HEK293 (cell line): ENCODE measurements around the gene PHF21A.

Experiments used
- CTCF ChIA-PET: fragments of 350-600 bp; formaldehyde crosslinking; extraction: SDS; loops from one replicate; lab custom pipeline; 2021; ENCODE audit warnings: antibody characterized with exemption; lab: Yijun Ruan, JAX
- POLR2A ChIA-PET: fragments of 300-600 bp; formaldehyde crosslinking; extraction: SDS; loops from one replicate; lab custom pipeline; 2020; ENCODE audit warnings: antibody characterized with exemption, inconsistent platforms; lab: Yijun Ruan, JAX
- H3K27ac ChIP-seq: fragments of 200-500 bp; sonication (Bioruptor generic); 2 replicates; pipeline ENCODE4 v1.5.1; 2014; ENCODE audit warnings: low read depth, low read length, control low read depth, inconsistent platforms; ENCODE audit errors: extremely low read depth
- H3K36me3 ChIP-seq, 2 experiments: fragments of 200-500 bp in 1 of 2; sonication (Bioruptor generic) in 1 of 2; 1 replicate in 1 of 2; 2 replicates in 1 of 2; pipeline ENCODE4 v1.5.1; 2014 to 2017; ENCODE audit warnings: inconsistent platforms in 2 of 2, low read length in 2 of 2; ENCODE audit not compliant: control insufficient read depth in 2 of 2, insufficient read depth in 1 of 2
- H3K4me1 ChIP-seq: fragments of 200-500 bp; sonication (Bioruptor generic); 2 replicates; pipeline ENCODE4 v1.5.1; 2014; ENCODE audit warnings: mild to moderate bottlenecking, low read length, inconsistent platforms; ENCODE audit not compliant: control insufficient read depth, insufficient read depth
- H3K4me3 ChIP-seq: 2 replicates; pipeline ENCODE4 v1.5.1; 2011; ENCODE audit warnings: low read depth, mild to moderate bottlenecking, control low read depth, low read length, moderate library complexity
- H3K9me3 ChIP-seq: fragments of 200-500 bp; sonication (Bioruptor generic); 2 replicates; pipeline ENCODE4 v1.5.1; 2014; ENCODE audit warnings: low read depth, low read length, inconsistent platforms; ENCODE audit not compliant: control insufficient read depth, insufficient read depth
- BCL6B ChIP-seq: fragments of 450-650 bp; formaldehyde crosslinking; IDR thresholded peaks from 2 replicates; pipeline ENCODE4 v1.5.1; 2017; ENCODE audit warnings: missing biosample characterization, missing genetic modification characterization
- HIC1 ChIP-seq: fragments of 450-650 bp; formaldehyde crosslinking; IDR thresholded peaks from 2 replicates; pipeline ENCODE4 v1.5.1; 2016; ENCODE audit warnings: missing biosample characterization, missing genetic modification characterization
- KLF7 ChIP-seq: fragments of 450-650 bp; formaldehyde crosslinking; IDR thresholded peaks from 2 replicates; pipeline ENCODE4 v1.5.1; 2016; ENCODE audit warnings: missing biosample characterization, missing genetic modification characterization, borderline replicate concordance
- MEIS1 ChIP-seq: sonication (generic); formaldehyde crosslinking; IDR thresholded peaks from 2 replicates; pipeline ENCODE4 v1.8.1; 2022; ENCODE audit warnings: missing genetic modification reagents, mild to moderate bottlenecking, borderline replicate concordance
- OSR2 ChIP-seq: fragments of 450-650 bp; formaldehyde crosslinking; IDR thresholded peaks from 2 replicates; pipeline ENCODE4 v1.5.1; 2016; ENCODE audit warnings: missing biosample characterization, missing genetic modification characterization
- ZBTB20 ChIP-seq: fragments of 450-650 bp; formaldehyde crosslinking; IDR thresholded peaks from 2 replicates; pipeline ENCODE4 v1.5.1; 2016; ENCODE audit warnings: missing biosample characterization, missing genetic modification characterization
- ZNF10 ChIP-seq: fragments of 450-650 bp; formaldehyde crosslinking; IDR thresholded peaks from 2 replicates; pipeline ENCODE4 v1.5.1; 2017; ENCODE audit warnings: missing biosample characterization, missing genetic modification characterization
- ZNF155 ChIP-seq: fragments of 450-650 bp; formaldehyde crosslinking; IDR thresholded peaks from 2 replicates; pipeline ENCODE4 v1.5.1; 2016; ENCODE audit warnings: missing biosample characterization, missing genetic modification characterization
- ZNF16 ChIP-seq: fragments of 450-650 bp; formaldehyde crosslinking; IDR thresholded peaks from 2 replicates; pipeline ENCODE4 v1.5.1; 2016; ENCODE audit warnings: low read depth, missing biosample characterization, missing genetic modification characterization
- ZNF175 ChIP-seq: fragments of 450-650 bp; formaldehyde crosslinking; IDR thresholded peaks from 2 replicates; pipeline ENCODE4 v1.5.1; 2016; ENCODE audit warnings: missing biosample characterization, missing genetic modification characterization
- ZNF449 ChIP-seq: fragments of 450-650 bp; formaldehyde crosslinking; IDR thresholded peaks from 2 replicates; pipeline ENCODE4 v1.5.1; 2017; ENCODE audit warnings: missing biosample characterization, mild to moderate bottlenecking, missing genetic modification characterization, moderate library complexity
- ZNF580 ChIP-seq: fragments of 450-650 bp; formaldehyde crosslinking; IDR thresholded peaks from 2 replicates; pipeline ENCODE4 v1.5.1; 2016; ENCODE audit warnings: missing biosample characterization, missing genetic modification characterization
- ZNF600 ChIP-seq: fragments of 450-650 bp; formaldehyde crosslinking; IDR thresholded peaks from 2 replicates; pipeline ENCODE4 v1.5.1; 2016; ENCODE audit warnings: missing biosample characterization, missing genetic modification characterization
- ZNF626 ChIP-seq: fragments of 450-650 bp; sonication (Bioruptor Pico); formaldehyde crosslinking; IDR thresholded peaks from 2 replicates; pipeline ENCODE4 v1.5.1; 2018; ENCODE audit warnings: missing biosample characterization, missing genetic modification characterization, inconsistent platforms
- ZNF776 ChIP-seq: fragments of 450-650 bp; formaldehyde crosslinking; IDR thresholded peaks from 2 replicates; pipeline ENCODE4 v1.5.0; 2017; ENCODE audit warnings: missing biosample characterization, missing genetic modification characterization, borderline replicate concordance
- ZSCAN18 ChIP-seq: fragments of 450-650 bp; formaldehyde crosslinking; IDR thresholded peaks from 2 replicates; pipeline ENCODE4 v1.5.1; 2016; ENCODE audit warnings: missing biosample characterization, missing genetic modification characterization

The PHF21A gene

GRCh38 chr11:45915446-45915845, 205.8 kb downstream of the PHF21A start (continued):
- TF ChIP-seq KLF7 (tag by site-specific recombination) = no peak
- TF ChIP-seq ZNF16 (tag by site-specific recombination) = no peak
- TF ChIP-seq MEIS1 (CRISPR knock-in tag) = no peak

- no peak for TF ChIP-seq ZNF175
- no peak for TF ChIP-seq ZNF776 (tag by site-specific recombination)
- no peak for TF ChIP-seq ZNF449 (tag by site-specific recombination)
- no peak for TF ChIP-seq KLF7 (tag by site-specific recombination)
- no peak for TF ChIP-seq HIC1 (tag by site-specific recombination)
- TF ChIP-seq OSR2 (tag by site-specific recombination) = no peak
- POLR2A ChIA-PET = interaction anchor here (1.6 kb wide), 1 partner anchor 11 kb away, joined by 6 read pairs; no protein-coding TSS in a partner anchor
These were observed 207.2 kb downstream of the PHF21A start for GRCh38 chr11:45913942-45914635.

GRCh38 chr11:45913514-45913913, 207.7 kb downstream of the PHF21A start:
- Histone ChIP-seq H3K4me1 (no peaks in the 10 kb centered on the region; the same call in 1 of the 2 replicates), H3K4me3 (no peak overlapping the region), H3K36me3 (peaks cover 0 to 62% of the 10 kb centered on the region in 2 experiments; a peak in 2 of 3 replicates), H3K27ac (no peak overlapping the region), H3K9me3 (no peaks in the 10 kb centered on the region)
- no peak for TF ChIP-seq ZBTB20 (tag by site-specific recombination)
- no peak for TF ChIP-seq ZNF155 (tag by site-specific recombination)
- TF ChIP-seq ZNF600 = no peak
- POLR2A ChIA-PET = interaction anchor here (1.6 kb wide), 1 partner anchor 12 kb away, joined by 6 read pairs; no protein-coding TSS in a partner anchor
- CTCF ChIA-PET = interaction anchor here (0.8 to 1.3 kb wide), 2 partner anchors 40 to 93 kb away, joined by 3 to 5 read pairs; no protein-coding TSS in a partner anchor

More at GRCh38 chr11:45913942-45914635, 207.2 kb downstream of the PHF21A start:
- H3K4me1 ChIP-seq = no peaks in the 10 kb centered on the region; the same call in 1 of the 2 replicates
- no peak overlapping the region for H3K27ac ChIP-seq
- CTCF ChIA-PET = interaction anchor here (0.8 to 1.3 kb wide), 2 partner anchors 41 to 93 kb away, joined by 3 to 5 read pairs; no protein-coding TSS in a partner anchor
- H3K36me3 ChIP-seq = peaks cover 0 to 59% of the 10 kb centered on the region in 2 experiments; a peak in 2 of 3 replicates
- no peaks in the 10 kb centered on the region for H3K9me3 ChIP-seq
- H3K4me3 ChIP-seq = no peak overlapping the region

GRCh38 chr11:45910623-45911022, 210.6 kb downstream of the PHF21A start:
- Histone ChIP-seq H3K27ac (no peak overlapping the region), H3K4me3 (no peak overlapping the region), H3K9me3 (no peaks in the 10 kb centered on the region), H3K36me3 (peaks cover 0 to 54% of the 10 kb centered on the region in 2 experiments; a peak in 2 of 3 replicates), H3K4me1 (no peaks in the 10 kb centered on the region)
- ChIA-PET CTCF (no interaction called here), POLR2A (no interaction called here)
- TF ChIP-seq ZNF10 = no peak
- no peak for TF ChIP-seq ZSCAN18 (tag by site-specific recombination)
- TF ChIP-seq BCL6B (tag by site-specific recombination) = no peak
- TF ChIP-seq ZNF626 = no peak
- TF ChIP-seq ZNF580 (tag by site-specific recombination) = no peak
